NT2/D1 (cell line): Measurements from ENCODE around the gene STRN.

Experiments
- DNase-seq: peaks from one replicate; pipeline ENCODE4 v3.0.0-alpha.2; 2011; ENCODE audit warnings: low read depth, low spot score
- H3K27me3 ChIP-seq: 2 replicates; pipeline ENCODE4 v1.6.0; 2011; ENCODE audit warnings: mild to moderate bottlenecking; ENCODE audit not compliant: insufficient read length, insufficient read depth
- H3K36me3 ChIP-seq: 2 replicates; pipeline ENCODE4 v1.6.1; 2011; ENCODE audit warnings: mild to moderate bottlenecking, low read length, mixed read lengths; ENCODE audit not compliant: insufficient read depth, insufficient read length
- H3K4me1 ChIP-seq: 2 replicates; pipeline ENCODE4 v1.5.1; 2011; ENCODE audit not compliant: insufficient read depth, insufficient read length
- H3K4me3 ChIP-seq: 2 replicates; pipeline ENCODE4 v1.5.1; 2011; ENCODE audit warnings: low read depth; ENCODE audit not compliant: insufficient read length
- H3K9ac ChIP-seq: 2 replicates; pipeline ENCODE4 v1.6.0; 2011; ENCODE audit warnings: low read depth; ENCODE audit not compliant: insufficient read length
- H3K9me3 ChIP-seq: 2 replicates; pipeline ENCODE4 v1.5.1; 2011; ENCODE audit warnings: mild to moderate bottlenecking, low read length; ENCODE audit not compliant: insufficient read depth
- SUZ12 ChIP-seq: IDR thresholded peaks from 2 replicates; pipeline ENCODE4 v1.6.1; 2011; ENCODE audit not compliant: insufficient read length, insufficient read depth; ENCODE audit errors: extremely low read depth
- YY1 ChIP-seq: IDR thresholded peaks from 2 replicates; pipeline ENCODE4 v1.6.1; 2011; ENCODE audit not compliant: insufficient read length, insufficient read depth
- ZNF274 ChIP-seq: IDR thresholded peaks from 2 replicates; pipeline ENCODE4 v1.6.1; 2011; ENCODE audit warnings: mild to moderate bottlenecking, low read depth, low read length

The STRN gene

GRCh38 chr2:36857713-36858112 is 108.6 kb downstream of the STRN start:
- Histone ChIP-seq H3K36me3 (peaks cover 16% of the 10 kb centered on the region), H3K4me3 (no peak overlapping the region), H3K9me3 (no peaks in the 10 kb centered on the region), H3K27me3 (no peaks in the 10 kb centered on the region), H3K4me1 (no peaks in the 10 kb centered on the region), H3K9ac (no peak overlapping the region)
- no peak for TF ChIP-seq SUZ12
- no peak for TF ChIP-seq ZNF274
- no peak for TF ChIP-seq YY1
- DNase-seq: no peak

DNA sequence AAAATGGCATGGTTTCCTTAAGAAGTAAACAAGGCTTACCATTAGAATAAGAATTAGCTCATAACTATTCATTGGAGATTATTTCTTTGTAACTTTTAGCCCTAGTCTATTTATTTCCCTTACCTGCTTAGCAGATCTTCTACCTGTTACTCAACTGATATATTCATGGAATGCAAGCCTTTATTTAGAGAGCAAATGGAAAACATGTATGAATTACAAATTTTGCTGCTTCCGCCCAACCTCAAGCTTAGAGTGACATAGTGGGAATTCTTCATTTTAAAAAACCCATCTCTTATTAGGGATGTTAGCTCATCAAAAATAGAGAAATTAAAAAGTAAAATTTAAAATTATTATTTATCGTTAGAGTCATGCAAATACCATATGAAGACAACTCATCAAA is 110.9 kb downstream of the STRN start:
- Histone ChIP-seq H3K9me3 (no peaks in the 10 kb centered on the region), H3K36me3 (peaks cover 22% of the 10 kb centered on the region), H3K9ac (no peak overlapping the region)

DNA sequence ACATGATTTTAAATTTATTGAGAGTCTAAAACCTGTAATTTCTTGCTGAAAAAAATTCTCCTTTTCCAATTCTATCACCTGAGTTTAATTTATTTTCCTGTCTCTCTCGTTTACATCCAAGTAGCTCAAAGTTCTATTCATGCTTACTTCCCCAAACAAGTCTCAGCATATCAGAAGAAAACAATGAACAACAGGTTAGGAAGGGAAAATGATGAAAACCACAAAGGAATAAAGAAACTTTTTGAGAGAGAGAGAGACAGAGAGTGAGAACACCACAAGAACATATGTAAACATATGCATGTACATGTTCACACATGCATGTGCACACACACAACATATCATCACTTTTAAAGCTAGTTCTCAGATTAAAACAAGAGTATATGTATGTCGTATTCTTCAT is 112.1 kb downstream of the STRN start:
- Histone ChIP-seq H3K4me1 (no peaks in the 10 kb centered on the region), H3K9ac (no peak overlapping the region), H3K36me3 (peaks cover 30% of the 10 kb centered on the region), H3K4me3 (no peak overlapping the region), H3K9me3 (no peaks in the 10 kb centered on the region), H3K27me3 (no peaks in the 10 kb centered on the region)
- DNase-seq: no peak
- TF ChIP-seq SUZ12: no peak
- TF ChIP-seq ZNF274: no peak
- no peak for TF ChIP-seq YY1

More for the DNA sequence above, 110.9 kb downstream of the STRN start:
- Histone ChIP-seq H3K4me1 (no peaks in the 10 kb centered on the region), H3K4me3 (no peak overlapping the region), H3K27me3 (no peaks in the 10 kb centered on the region)
- DNase-seq: no peak
- TF ChIP-seq YY1 (no peak), ZNF274 (no peak), SUZ12 (no peak)

- TF ChIP-seq YY1 (no peak), SUZ12 (no peak), ZNF274 (no peak)
- no peak for DNase-seq
- peaks cover 19% of the 10 kb centered on the region for H3K36me3 ChIP-seq
- H3K9ac ChIP-seq: no peak overlapping the region
- H3K4me1 ChIP-seq: no peaks in the 10 kb centered on the region
- H3K27me3 ChIP-seq: no peaks in the 10 kb centered on the region
- no peaks in the 10 kb centered on the region for H3K9me3 ChIP-seq
- H3K4me3 ChIP-seq: no peak overlapping the region
Measured at GRCh38 chr2:36849265-36849664, 117.1 kb downstream of the STRN start.

DNA sequence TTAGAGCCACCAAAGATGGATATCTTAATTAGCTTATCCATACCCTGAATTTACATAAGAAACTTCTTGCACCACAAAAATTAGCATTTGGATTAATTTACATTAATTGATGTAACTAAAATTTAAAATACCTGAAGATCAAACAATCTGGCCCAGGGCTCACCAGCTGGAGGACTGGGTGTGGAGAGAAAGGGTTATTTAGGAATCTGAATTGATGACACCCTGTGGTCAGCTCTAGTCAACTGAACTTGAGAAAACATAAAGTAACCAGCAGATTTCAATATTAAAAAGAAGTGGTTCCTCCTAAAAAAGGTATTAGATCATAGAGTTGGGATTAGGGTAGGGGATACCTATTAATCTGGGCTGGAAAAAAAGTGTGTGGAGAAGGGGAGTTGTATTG is 122.5 kb downstream of the STRN start:
- H3K36me3 ChIP-seq: peaks cover 3% of the 10 kb centered on the region
- H3K9me3 ChIP-seq: no peaks in the 10 kb centered on the region
- no peaks in the 10 kb centered on the region for H3K27me3 ChIP-seq
- TF ChIP-seq ZNF274 (no peak), SUZ12 (no peak), YY1 (no peak)
- no peaks in the 10 kb centered on the region for H3K4me1 ChIP-seq
- H3K4me3 ChIP-seq: no peak overlapping the region
- no peak for DNase-seq
- no peak overlapping the region for H3K9ac ChIP-seq

DNA sequence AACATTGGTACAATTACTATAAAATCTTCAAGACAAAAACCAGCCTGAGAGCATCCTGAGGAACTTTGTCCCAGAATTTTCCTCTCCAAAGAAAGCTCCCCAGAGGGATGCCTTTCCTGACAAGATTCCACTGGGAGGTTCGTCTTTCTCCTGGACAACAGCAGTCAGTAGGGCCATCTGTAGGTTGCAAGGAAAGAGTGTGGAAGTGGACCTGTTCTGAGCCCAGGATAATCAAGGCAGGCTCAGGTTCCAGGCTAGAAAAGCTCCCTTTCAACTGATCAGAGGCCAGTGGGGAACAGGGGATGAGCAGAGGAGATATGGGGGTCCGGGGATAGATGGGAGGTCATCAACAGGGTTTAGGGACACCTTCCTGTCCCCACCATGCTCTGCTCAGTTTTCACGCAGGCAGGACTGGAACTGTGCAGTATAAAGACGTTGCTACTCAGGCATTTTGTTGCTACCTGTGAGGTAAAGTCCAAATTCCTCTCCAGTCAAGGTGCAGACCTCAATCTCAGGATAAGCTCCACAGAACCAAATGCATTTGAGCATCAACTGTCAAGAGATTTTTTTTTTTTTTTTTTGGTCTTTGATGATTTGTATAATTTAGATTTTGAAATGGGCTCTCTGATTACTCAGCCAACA is 126.2 kb downstream of the STRN start:
- Histone ChIP-seq H3K27me3 (no peaks in the 10 kb centered on the region), H3K4me1 (no peaks in the 10 kb centered on the region), H3K9me3 (no peaks in the 10 kb centered on the region), H3K9ac (no peak overlapping the region), H3K4me3 (no peak overlapping the region), H3K36me3 (no peaks in the 10 kb centered on the region)
- no peak for DNase-seq
- no peak for TF ChIP-seq YY1
- TF ChIP-seq ZNF274: no peak
- no peak for TF ChIP-seq SUZ12

DNA sequence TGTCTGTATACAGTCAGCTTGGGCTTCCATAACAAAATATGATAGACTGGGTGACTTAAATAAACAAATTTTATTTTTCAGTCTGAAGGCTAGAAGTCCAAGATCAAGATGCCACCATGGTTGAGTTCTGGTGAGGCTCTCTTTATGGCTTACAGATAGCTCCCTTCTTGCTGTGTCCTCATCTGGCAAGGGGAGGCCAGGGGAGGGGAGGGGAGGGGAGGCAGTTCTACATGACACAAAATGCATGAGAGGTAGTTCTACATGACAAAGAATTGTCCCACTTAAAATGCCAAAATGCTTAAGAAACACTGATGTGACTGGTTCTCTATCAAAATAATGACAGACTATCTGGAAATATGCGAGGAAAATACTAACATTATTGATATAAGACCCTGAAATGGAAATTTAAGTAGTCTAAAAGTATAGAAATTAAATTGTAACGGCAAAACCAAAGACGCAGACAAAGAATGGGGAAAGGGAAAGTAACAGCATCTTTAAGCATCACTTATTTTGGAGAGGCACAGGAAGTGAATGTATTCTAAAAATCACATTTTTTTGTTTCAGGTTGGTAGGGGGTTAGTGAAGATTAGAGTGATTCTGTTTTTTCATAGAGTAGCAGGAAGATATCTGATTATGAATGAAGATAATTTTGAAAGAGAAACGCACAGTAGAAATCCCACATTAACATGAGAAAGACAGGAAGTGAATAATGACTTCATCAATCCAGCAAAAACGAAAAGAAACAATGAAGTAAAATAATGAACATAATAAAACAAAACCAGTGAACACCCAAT is 131.4 kb downstream of the STRN start:
- Histone ChIP-seq H3K36me3 (no peaks in the 10 kb centered on the region), H3K27me3 (no peaks in the 10 kb centered on the region), H3K4me3 (no peak overlapping the region), H3K9me3 (no peaks in the 10 kb centered on the region), H3K4me1 (no peaks in the 10 kb centered on the region), H3K9ac (no peak overlapping the region)
- no peak for TF ChIP-seq YY1
- TF ChIP-seq SUZ12: no peak
- no peak for TF ChIP-seq ZNF274
- peak; percentile 46 for DNase-seq

DNA sequence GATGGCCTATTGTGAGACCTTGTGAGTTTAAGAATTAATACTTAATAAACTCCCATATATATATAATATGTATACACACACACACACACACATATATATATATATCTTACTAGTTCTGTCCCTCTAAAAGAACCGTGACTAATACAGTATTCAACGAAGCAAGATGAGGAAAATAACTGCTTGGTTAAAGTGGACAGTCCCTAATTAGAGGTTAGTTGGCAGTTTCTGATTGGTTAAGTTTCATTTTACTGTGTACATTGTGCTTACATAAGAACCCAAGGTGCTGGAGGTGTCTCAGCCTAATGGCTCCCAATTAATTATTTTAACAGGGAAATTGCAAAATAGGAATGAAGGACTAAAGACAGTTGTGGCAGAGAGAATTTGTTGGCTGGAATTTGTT is 132.1 kb downstream of the STRN start:
- Histone ChIP-seq H3K9ac (no peak overlapping the region), H3K36me3 (no peaks in the 10 kb centered on the region), H3K4me3 (no peak overlapping the region), H3K9me3 (no peaks in the 10 kb centered on the region), H3K27me3 (no peaks in the 10 kb centered on the region), H3K4me1 (no peaks in the 10 kb centered on the region)
- TF ChIP-seq YY1: no peak
- no peak for TF ChIP-seq SUZ12
- TF ChIP-seq ZNF274: no peak
- DNase-seq: no peak
